ENCODE results near the gene TRAF3IP1.
A peak's percentile ranks its signal among the peaks of the same experiment; 100 is the strongest.

TRAF3IP1 gene

GRCh38 chr2:238282861-238283738 lies 37.2 kb upstream of the TRAF3IP1 start:
- no peak overlapping the region for H2AK5ac ChIP-seq (ENCODE audit: low read depth, low read length)

DNA sequence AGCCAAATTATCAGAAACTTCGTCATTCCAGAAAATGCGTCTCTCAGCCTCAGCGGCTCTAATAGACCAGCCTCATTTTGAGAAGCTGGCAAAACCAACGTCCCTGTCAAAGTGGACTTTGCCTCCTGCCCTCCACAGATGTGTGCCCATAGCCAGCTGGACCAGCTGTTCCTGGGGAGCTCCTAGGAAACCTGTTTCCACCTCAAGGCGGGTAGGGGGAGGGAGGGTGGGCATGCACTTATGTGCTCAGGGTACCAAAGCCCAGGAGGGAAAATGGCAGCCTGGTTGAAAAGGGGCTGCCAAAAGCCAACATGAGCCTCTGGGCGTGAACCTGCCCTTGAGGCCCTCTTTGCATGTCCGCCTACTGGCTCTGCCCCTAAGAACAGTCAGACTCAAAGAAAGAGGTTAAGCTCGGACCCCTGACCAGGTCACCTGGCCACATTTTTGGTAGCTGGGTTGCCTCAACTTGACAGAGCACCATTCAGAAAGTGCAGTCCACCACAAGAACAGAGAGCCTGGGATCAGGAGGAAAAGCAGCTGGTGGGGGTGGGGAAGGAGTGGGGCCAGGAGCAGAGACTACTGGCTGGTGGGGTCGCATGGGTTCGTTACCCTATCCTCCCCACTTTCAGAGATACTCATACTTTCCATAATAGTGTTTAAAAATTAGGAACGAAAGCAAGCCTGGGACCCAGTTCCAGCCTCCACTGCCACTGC lies 35.4 kb upstream of the TRAF3IP1 start:
- no peak overlapping the region for H3K23ac ChIP-seq (ENCODE audit: low read depth, low read length, poor library complexity)
- H3K79me1 ChIP-seq (ENCODE audit: low read depth, low read length) = peaks cover 1% of the 10 kb centered on the region
- no peak for DNase-seq (ENCODE audit: low spot score)
- H3K14ac ChIP-seq (ENCODE audit: low read length) = no peak overlapping the region
- no peak overlapping the region for H2AFZ ChIP-seq (ENCODE audit: low read length)
- peak overlapping the region; percentile 34 for H2AK5ac ChIP-seq (ENCODE audit: low read depth, low read length)
- H3K4me1 ChIP-seq (ENCODE audit: control insufficient read depth in 2 of 2, insufficient read depth in 1 of 2, low read depth in 1 of 2, low read length in 2 of 2) = peaks cover 31 to 40% of the 10 kb centered on the region in 2 donors
- H4K8ac ChIP-seq (ENCODE audit: low read depth, low read length) = no peak overlapping the region
- H3K9me3 ChIP-seq (replicated peaks in 1 of 2; ENCODE audit: control insufficient read depth in 2 of 2, insufficient read depth in 1 of 2, low read depth in 1 of 2, low read length in 2 of 2) = no peaks in the 10 kb centered on the region
- no peak overlapping the region for H3K4me2 ChIP-seq (ENCODE audit: insufficient read depth, low read length, poor library complexity, severe bottlenecking)
- no peak overlapping the region for H2BK120ac ChIP-seq (ENCODE audit: low read depth, low read length)
- no peak overlapping the region for H2BK15ac ChIP-seq (ENCODE audit: low read length)
- WGBS, 2 donors (ENCODE audit: extremely low coverage in 2 of 2, insufficient read length in 2 of 2, insufficient replicate concordance in 1 of 2) = no CpG with 5 or more reads among the region's 11 CpGs
- H3K4me3 ChIP-seq (ENCODE audit: low read length in 2 of 2) = no peak overlapping the region
- H3K18ac ChIP-seq (ENCODE audit: low read length) = no peak overlapping the region
- H3K36me3 ChIP-seq (replicated peaks in 1 of 2; ENCODE audit: control insufficient read depth in 2 of 2, insufficient read depth in 2 of 2, low read length in 2 of 2) = no peaks in the 10 kb centered on the region
- H3K9ac ChIP-seq (ENCODE audit: low read depth, low read length, poor library complexity) = no peak overlapping the region
- no peak overlapping the region for H3K27ac ChIP-seq (replicated peaks; ENCODE audit: low read length)
- H3K27me3 ChIP-seq (ENCODE audit: control insufficient read depth in 3 of 3, insufficient read depth in 3 of 3, low read depth in 1 of 3, low read length in 3 of 3) = no peaks in the 10 kb centered on the region
- H2BK5ac ChIP-seq (ENCODE audit: low read length) = no peak overlapping the region
- no peak overlapping the region for H4K91ac ChIP-seq (ENCODE audit: low read depth, low read length, poor library complexity)
- H2BK12ac ChIP-seq (ENCODE audit: low read length) = no peak overlapping the region
- no peak overlapping the region for H3K4ac ChIP-seq (ENCODE audit: low read length)

More at GRCh38 chr2:238282861-238283738, 37.2 kb upstream of the TRAF3IP1 start:
- Histone ChIP-seq H3K4me2 (ENCODE audit: insufficient read depth, low read length, poor library complexity, severe bottlenecking) (no peak overlapping the region), H2BK12ac (ENCODE audit: low read length) (no peak overlapping the region), H3K27ac (replicated peaks; ENCODE audit: low read length) (no peak overlapping the region), H3K79me1 (ENCODE audit: low read depth, low read length) (peaks cover 1% of the 10 kb centered on the region), H4K8ac (ENCODE audit: low read depth, low read length) (no peak overlapping the region), H2AFZ (ENCODE audit: low read length) (no peak overlapping the region), H2BK120ac (ENCODE audit: low read depth, low read length) (peak overlapping the region; percentile 38), H3K4ac (ENCODE audit: low read length) (no peak overlapping the region), H3K9ac (ENCODE audit: low read depth, low read length, poor library complexity) (no peak overlapping the region), H3K18ac (ENCODE audit: low read length) (peak overlapping the region; percentile 55), H3K23ac (ENCODE audit: low read depth, low read length, poor library complexity) (no peak overlapping the region), H4K91ac (ENCODE audit: low read depth, low read length, poor library complexity) (no peak overlapping the region), H3K14ac (ENCODE audit: low read length) (no peak overlapping the region), H3K4me1 (ENCODE audit: control insufficient read depth in 2 of 2, insufficient read depth in 1 of 2, low read depth in 1 of 2, low read length in 2 of 2) (peaks cover 29 to 32% of the 10 kb centered on the region in 2 donors), H2BK5ac (ENCODE audit: low read length) (peak overlapping the region; percentile 18), H3K27me3 (ENCODE audit: control insufficient read depth in 3 of 3, insufficient read depth in 3 of 3, low read depth in 1 of 3, low read length in 3 of 3) (no peaks in the 10 kb centered on the region), H3K36me3 (replicated peaks in 1 of 2; ENCODE audit: control insufficient read depth in 2 of 2, insufficient read depth in 2 of 2, low read length in 2 of 2) (no peaks in the 10 kb centered on the region), H3K4me3 (ENCODE audit: low read length in 2 of 2) (no peak overlapping the region), H3K9me3 (replicated peaks in 1 of 2; ENCODE audit: control insufficient read depth in 2 of 2, insufficient read depth in 1 of 2, low read depth in 1 of 2, low read length in 2 of 2) (no peaks in the 10 kb centered on the region), H2BK15ac (ENCODE audit: low read length) (peak overlapping the region; percentile 45)
- DNase-seq (ENCODE audit: low spot score) = no peak
- no CpG with 5 or more reads among the region's 17 CpGs for WGBS, 2 donors (ENCODE audit: extremely low coverage in 2 of 2, insufficient read length in 2 of 2, insufficient replicate concordance in 1 of 2)

DNA sequence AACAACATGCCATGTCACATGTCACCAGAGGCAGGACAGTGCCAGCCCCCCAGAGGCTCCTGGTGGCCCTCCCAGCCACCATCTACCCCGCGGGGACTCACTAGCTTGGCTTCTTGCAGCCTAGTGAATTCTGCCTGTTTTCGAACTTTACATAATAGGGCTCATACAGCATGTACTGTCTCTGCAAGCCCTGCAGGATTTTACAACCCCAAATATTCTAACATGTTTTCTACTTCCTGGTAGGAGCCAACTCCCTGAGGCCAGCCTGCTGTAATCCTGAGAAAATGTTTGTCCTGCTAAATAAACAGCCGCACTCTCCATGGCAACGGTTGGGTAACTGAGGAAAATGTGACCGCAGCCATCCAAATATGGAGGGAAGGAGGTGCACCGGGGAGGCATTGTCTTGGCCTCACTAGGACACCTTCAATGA lies 34.6 kb upstream of the TRAF3IP1 start:
- no peak for DNase-seq (ENCODE audit: low spot score)
- Histone ChIP-seq H3K4me3 (ENCODE audit: low read length in 2 of 2) (peak overlapping the region in 1 of 2 donors; percentile 9), H2BK5ac (ENCODE audit: low read length) (no peak overlapping the region)

DNA sequence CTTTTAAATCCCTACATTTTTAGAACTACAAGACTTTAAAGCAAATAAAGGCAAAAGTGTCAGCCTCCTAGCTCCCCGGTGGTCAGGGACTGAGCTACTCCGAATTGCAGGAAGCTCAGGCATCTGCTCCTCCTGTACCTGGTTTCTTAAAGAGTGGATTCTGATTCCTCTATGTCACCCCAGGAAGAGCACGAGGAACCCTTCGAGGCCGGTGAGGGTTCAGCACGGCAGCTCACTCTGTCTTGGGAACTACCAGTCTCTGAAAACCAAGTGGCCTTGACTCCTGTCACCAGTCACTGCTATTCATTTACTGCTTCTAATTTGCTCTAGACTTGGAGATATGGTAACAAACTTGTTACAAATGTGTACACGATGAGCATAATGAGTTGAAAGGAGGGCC lies 34.2 kb upstream of the TRAF3IP1 start:
- Histone ChIP-seq H2BK15ac (ENCODE audit: low read length) (no peak overlapping the region), H3K79me1 (ENCODE audit: low read depth, low read length) (peaks cover 1% of the 10 kb centered on the region), H2AK5ac (ENCODE audit: low read depth, low read length) (no peak overlapping the region), H2AFZ (ENCODE audit: low read length) (no peak overlapping the region), H3K27ac (replicated peaks; ENCODE audit: low read length) (peak overlapping the region; percentile 49), H3K36me3 (replicated peaks in 1 of 2; ENCODE audit: control insufficient read depth in 2 of 2, insufficient read depth in 2 of 2, low read length in 2 of 2) (no peaks in the 10 kb centered on the region), H4K8ac (ENCODE audit: low read depth, low read length) (no peak overlapping the region), H3K23ac (ENCODE audit: low read depth, low read length, poor library complexity) (no peak overlapping the region), H3K14ac (ENCODE audit: low read length) (no peak overlapping the region), H3K18ac (ENCODE audit: low read length) (no peak overlapping the region), H3K4ac (ENCODE audit: low read length) (no peak overlapping the region), H2BK12ac (ENCODE audit: low read length) (no peak overlapping the region), H2BK5ac (ENCODE audit: low read length) (no peak overlapping the region), H3K4me1 (ENCODE audit: control insufficient read depth in 2 of 2, insufficient read depth in 1 of 2, low read depth in 1 of 2, low read length in 2 of 2) (peaks cover 35 to 43% of the 10 kb centered on the region in 2 donors), H3K9ac (ENCODE audit: low read depth, low read length, poor library complexity) (no peak overlapping the region), H3K4me3 (ENCODE audit: low read length in 2 of 2) (peak overlapping the region in 1 of 2 donors; percentile 9), H2BK120ac (ENCODE audit: low read depth, low read length) (no peak overlapping the region), H3K4me2 (ENCODE audit: insufficient read depth, low read length, poor library complexity, severe bottlenecking) (no peak overlapping the region), H3K9me3 (replicated peaks in 1 of 2; ENCODE audit: control insufficient read depth in 2 of 2, insufficient read depth in 1 of 2, low read depth in 1 of 2, low read length in 2 of 2) (no peaks in the 10 kb centered on the region), H3K27me3 (ENCODE audit: control insufficient read depth in 3 of 3, insufficient read depth in 3 of 3, low read depth in 1 of 3, low read length in 3 of 3) (no peaks in the 10 kb centered on the region), H4K91ac (ENCODE audit: low read depth, low read length, poor library complexity) (no peak overlapping the region)
- DNase-seq (ENCODE audit: low spot score) = no peak
- WGBS, 2 donors (ENCODE audit: extremely low coverage in 2 of 2, insufficient read length in 2 of 2, insufficient replicate concordance in 1 of 2) = no CpG with 5 or more reads among the region's 7 CpGs

More for the DNA sequence above, 34.6 kb upstream of the TRAF3IP1 start:
- Histone ChIP-seq H3K27ac (replicated peaks; ENCODE audit: low read length) (peak overlapping the region; percentile 49), H4K91ac (ENCODE audit: low read depth, low read length, poor library complexity) (no peak overlapping the region), H3K4me1 (ENCODE audit: control insufficient read depth in 2 of 2, insufficient read depth in 1 of 2, low read depth in 1 of 2, low read length in 2 of 2) (peaks cover 33 to 43% of the 10 kb centered on the region in 2 donors), H3K14ac (ENCODE audit: low read length) (no peak overlapping the region), H3K79me1 (ENCODE audit: low read depth, low read length) (peaks cover 1% of the 10 kb centered on the region), H3K4ac (ENCODE audit: low read length) (no peak overlapping the region), H4K8ac (ENCODE audit: low read depth, low read length) (no peak overlapping the region), H3K23ac (ENCODE audit: low read depth, low read length, poor library complexity) (no peak overlapping the region), H2AK5ac (ENCODE audit: low read depth, low read length) (no peak overlapping the region), H2BK120ac (ENCODE audit: low read depth, low read length) (no peak overlapping the region), H2BK15ac (ENCODE audit: low read length) (no peak overlapping the region), H3K4me2 (ENCODE audit: insufficient read depth, low read length, poor library complexity, severe bottlenecking) (no peak overlapping the region), H3K27me3 (ENCODE audit: control insufficient read depth in 3 of 3, insufficient read depth in 3 of 3, low read depth in 1 of 3, low read length in 3 of 3) (no peaks in the 10 kb centered on the region), H2BK12ac (ENCODE audit: low read length) (no peak overlapping the region), H3K36me3 (replicated peaks in 1 of 2; ENCODE audit: control insufficient read depth in 2 of 2, insufficient read depth in 2 of 2, low read length in 2 of 2) (no peaks in the 10 kb centered on the region), H3K18ac (ENCODE audit: low read length) (peak overlapping the region; percentile 29), H2AFZ (ENCODE audit: low read length) (no peak overlapping the region), H3K9ac (ENCODE audit: low read depth, low read length, poor library complexity) (no peak overlapping the region), H3K9me3 (replicated peaks in 1 of 2; ENCODE audit: control insufficient read depth in 2 of 2, insufficient read depth in 1 of 2, low read depth in 1 of 2, low read length in 2 of 2) (no peaks in the 10 kb centered on the region)
- no CpG with 5 or more reads among the region's 7 CpGs for WGBS, 2 donors (ENCODE audit: extremely low coverage in 2 of 2, insufficient read length in 2 of 2, insufficient replicate concordance in 1 of 2)

Measured in neuronal stem cell (in vitro differentiated cells).